CD14-positive monocyte (primary cell): ENCODE results near the gene TSPAN31. TPM values are rescaled to one million over a fixed set of nuclear protein-coding genes. Genes with fewer than 3 reads are reported as not detected.
A peak's percentile ranks its signal among the peaks of the same experiment; 100 is the strongest.

ENCODE experiments used
- DNase-seq, 3 donors: peaks; one replicate each; pipeline ENCODE4 v3.0.0-alpha.2; 2011 to 2022
- H2AFZ ChIP-seq: 2 replicates; pipeline ENCODE4 v1.6.0; 2012; ENCODE audit warnings: mild to moderate bottlenecking, low read depth, low read length, inconsistent platforms; ENCODE audit not compliant: insufficient read depth, poor library complexity, severe bottlenecking
- H3K27ac ChIP-seq, 2 donors: 1 replicate in 1 of 2; 2 replicates in 1 of 2; pipeline ENCODE4 v1.5.1; 2012 to 2013; ENCODE audit warnings: low read length in 2 of 2, control low read depth in 1 of 2, inconsistent platforms in 1 of 2, low read depth in 1 of 2, mild to moderate bottlenecking in 1 of 2
- H3K27me3 ChIP-seq, 2 donors: one replicate each; pipeline versions ENCODE4 v1.6.0 to v1.6.1; 2011 to 2013; ENCODE audit warnings: low read length in 2 of 2; ENCODE audit not compliant: control insufficient read depth in 2 of 2, insufficient read depth in 2 of 2
- H3K36me3 ChIP-seq, 2 donors: replicated peaks in 1 of 2; 1 replicate in 1 of 2; 2 replicates in 1 of 2; pipeline versions ENCODE4 v1.5.1 to v1.6.1; 2012 to 2013; ENCODE audit warnings: low read length in 2 of 2, control low read depth in 1 of 2, inconsistent platforms in 1 of 2, mild to moderate bottlenecking in 1 of 2; ENCODE audit not compliant: insufficient read depth in 2 of 2, control insufficient read depth in 1 of 2
- H3K4me1 ChIP-seq, 2 donors: 1 replicate in 1 of 2; 2 replicates in 1 of 2; pipeline versions ENCODE4 v1.5.1 to v1.6.1; 2012 to 2013; ENCODE audit warnings: low read length in 2 of 2, control low read depth in 1 of 2, inconsistent platforms in 1 of 2, mild to moderate bottlenecking in 1 of 2, moderate library complexity in 1 of 2; ENCODE audit not compliant: insufficient read depth in 2 of 2, control insufficient read depth in 1 of 2
- H3K4me2 ChIP-seq: replicated peaks from 2 replicates; pipeline ENCODE3; 2012; ENCODE audit warnings: low read length, moderate library complexity, mild to moderate bottlenecking; ENCODE audit not compliant: poor library complexity, severe bottlenecking; ENCODE audit errors: extremely low read depth
- H3K4me3 ChIP-seq, 3 experiments: fragments of 200-600 bp in 1 of 3; sonication (generic) in 1 of 3; replicated peaks in 1 of 3; 1 replicate in 2 of 3; 2 replicates in 1 of 3; pipeline ENCODE4 v1.5.1; 2011 to 2013; ENCODE audit warnings: low read length in 3 of 3, mild to moderate bottlenecking in 3 of 3, control low read depth in 2 of 3, low read depth in 2 of 3, inconsistent platforms in 1 of 3, moderate library complexity in 1 of 3
- H3K79me2 ChIP-seq: 2 replicates; pipeline ENCODE4 v1.6.0; 2012; ENCODE audit warnings: mild to moderate bottlenecking, control low read depth, inconsistent platforms, low read length, moderate library complexity; ENCODE audit not compliant: insufficient read depth
- H3K9ac ChIP-seq: 2 replicates; pipeline ENCODE4 v1.6.0; 2017; ENCODE audit warnings: low read length, mild to moderate bottlenecking; ENCODE audit not compliant: insufficient read depth, poor library complexity, severe bottlenecking
- H3K9me3 ChIP-seq, 2 donors: replicated peaks in 1 of 2; 1 replicate in 1 of 2; 2 replicates in 1 of 2; pipeline versions ENCODE4 v1.5.1 to v1.6.1; 2012 to 2013; ENCODE audit warnings: low read length in 2 of 2, control low read depth in 1 of 2; ENCODE audit not compliant: control insufficient read depth in 1 of 2, insufficient read depth in 1 of 2
- H4K20me1 ChIP-seq: 2 replicates; pipeline ENCODE4 v1.6.0; 2012; ENCODE audit warnings: mild to moderate bottlenecking, low read length, control low read depth, moderate library complexity; ENCODE audit not compliant: insufficient read depth
- H3K27ac Mint-ChIP-seq, 7 donors: one replicate each; pipeline ENCODE4 v1.8.0; 2020; ENCODE audit warnings: mild to moderate bottlenecking in 7 of 7, mixed read lengths in 7 of 7, moderate library complexity in 6 of 7, inconsistent platforms in 2 of 7
- H3K27me3 Mint-ChIP-seq, 3 donors: one replicate each; pipeline ENCODE4 v1.8.0; 2021 to 2022; ENCODE audit warnings: low read depth in 3 of 3, mild to moderate bottlenecking in 3 of 3, mixed read lengths in 3 of 3, moderate library complexity in 3 of 3, inconsistent platforms in 1 of 3
- H3K36me3 Mint-ChIP-seq, 2 donors: one replicate each; pipeline ENCODE4 v1.8.0; 2020; ENCODE audit warnings: mixed read lengths in 2 of 2, inconsistent platforms in 1 of 2, mild to moderate bottlenecking in 1 of 2
- H3K4me1 Mint-ChIP-seq: one replicate; pipeline ENCODE4 v1.8.0; 2020; ENCODE audit warnings: mild to moderate bottlenecking, mixed read lengths
- H3K4me3 Mint-ChIP-seq, 2 donors: one replicate each; pipeline ENCODE4 v1.8.0; 2020; ENCODE audit warnings: mild to moderate bottlenecking in 2 of 2, mixed read lengths in 2 of 2, moderate library complexity in 1 of 2
- H3K9me3 Mint-ChIP-seq, 7 donors: one replicate each; pipeline ENCODE4 v1.8.0; 2020 to 2022; ENCODE audit warnings: mixed read lengths in 7 of 7, mild to moderate bottlenecking in 6 of 7, moderate library complexity in 6 of 7, inconsistent platforms in 2 of 7
- WGBS: methylation state at CpG from one replicate; pipeline ENCODE4 v1.1.5; 2013; ENCODE audit warnings: missing lambda C conversion rate; ENCODE audit not compliant: insufficient coverage; 5-methylcytosine and 5-hydroxymethylcytosine counted together
- intact Hi-C, 2 donors: fragments of 100-400 bp; cut with micrococcal nuclease; formaldehyde crosslinking; loops; one replicate each; pipeline versions ENCODE4 v1.15.0 to v1.15.1; 2023
- polyA plus RNA-seq, 3 donors: library from polyadenylated mRNA; depleted of rRNA in 1 of 3; unstranded in 2 of 3; stranded (reverse) in 1 of 3; fragments of 300-500 nt in 2 of 3; fragments of >200 nt in 1 of 3; fragmentation: Illumina TruSeq in 2 of 3; gene quantifications; 1 replicate in 2 of 3; 2 replicates in 1 of 3; pipeline ENCODE4 v1.2.3, GENCODE V29; 2012 to 2021
- TF ChIP-seq, protein P1 (sequence below): fragments of 200-600 bp; IDR thresholded peaks from one replicate; pipeline ENCODE4 v1.8.0; 2022; ENCODE audit warnings: antibody characterized with exemption, mild to moderate bottlenecking

TSPAN31 gene
- polyA plus RNA-seq, 3 donors, result 20.6 to 48.1 (median 43.0) TPM

DNA sequence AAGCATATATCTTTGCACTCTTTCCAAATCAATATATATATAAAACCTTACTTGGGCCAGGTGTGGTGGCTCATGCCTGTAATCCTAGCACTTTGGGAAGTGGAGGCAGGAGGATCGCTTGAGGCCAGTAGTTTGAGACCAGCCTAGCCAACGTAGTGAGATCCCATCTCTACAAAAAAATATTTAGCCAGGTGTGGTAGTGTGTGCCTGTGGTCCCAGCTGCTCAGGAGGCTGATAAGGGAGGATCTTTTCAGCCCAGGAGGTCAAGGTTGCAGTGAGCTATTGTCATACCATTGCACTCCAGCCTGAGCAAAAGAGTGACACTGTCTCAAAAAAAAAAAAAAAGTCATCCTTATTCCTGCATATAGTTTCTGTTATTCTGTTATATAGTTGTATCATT is 36.5 kb upstream of the TSPAN31 start:
- no peak overlapping the region for H2AFZ ChIP-seq
- H3K4me3 ChIP-seq, result no peak overlapping the region
- H3K27ac ChIP-seq, result no peak overlapping the region
- H3K27me3 Mint-ChIP-seq, result no peaks in the 10 kb centered on the region
- peaks cover 60% of the 10 kb centered on the region for H4K20me1 ChIP-seq
- DNase-seq, result no peak
- intact Hi-C loops, result no loop called here
- H3K27ac Mint-ChIP-seq, result no peak overlapping the region
- H3K4me2 ChIP-seq, result no peak overlapping the region
- H3K4me3 Mint-ChIP-seq, result no peak overlapping the region
- peaks cover 6% of the 10 kb centered on the region for H3K79me2 ChIP-seq
- peaks cover 72 to 95% of the 10 kb centered on the region in 2 donors for H3K36me3 ChIP-seq
- peaks cover 2 to 8% (median 3%) of the 10 kb centered on the region in 7 donors for H3K9me3 Mint-ChIP-seq
- peaks cover 4 to 10% of the 10 kb centered on the region in 2 donors for H3K9me3 ChIP-seq
- no peak overlapping the region for H3K9ac ChIP-seq
- H3K36me3 Mint-ChIP-seq, result peaks cover 66 to 91% of the 10 kb centered on the region in 2 donors
- H3K4me1 Mint-ChIP-seq, result no peaks in the 10 kb centered on the region
- H3K27me3 ChIP-seq, result no peaks in the 10 kb centered on the region
- TF ChIP-seq, protein P1, sequence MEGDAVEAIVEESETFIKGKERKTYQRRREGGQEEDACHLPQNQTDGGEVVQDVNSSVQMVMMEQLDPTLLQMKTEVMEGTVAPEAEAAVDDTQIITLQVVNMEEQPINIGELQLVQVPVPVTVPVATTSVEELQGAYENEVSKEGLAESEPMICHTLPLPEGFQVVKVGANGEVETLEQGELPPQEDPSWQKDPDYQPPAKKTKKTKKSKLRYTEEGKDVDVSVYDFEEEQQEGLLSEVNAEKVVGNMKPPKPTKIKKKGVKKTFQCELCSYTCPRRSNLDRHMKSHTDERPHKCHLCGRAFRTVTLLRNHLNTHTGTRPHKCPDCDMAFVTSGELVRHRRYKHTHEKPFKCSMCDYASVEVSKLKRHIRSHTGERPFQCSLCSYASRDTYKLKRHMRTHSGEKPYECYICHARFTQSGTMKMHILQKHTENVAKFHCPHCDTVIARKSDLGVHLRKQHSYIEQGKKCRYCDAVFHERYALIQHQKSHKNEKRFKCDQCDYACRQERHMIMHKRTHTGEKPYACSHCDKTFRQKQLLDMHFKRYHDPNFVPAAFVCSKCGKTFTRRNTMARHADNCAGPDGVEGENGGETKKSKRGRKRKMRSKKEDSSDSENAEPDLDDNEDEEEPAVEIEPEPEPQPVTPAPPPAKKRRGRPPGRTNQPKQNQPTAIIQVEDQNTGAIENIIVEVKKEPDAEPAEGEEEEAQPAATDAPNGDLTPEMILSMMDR, result no peak
- no CpG with 5 or more reads among the region's 2 CpGs for WGBS
- H3K4me1 ChIP-seq, result no peaks in the 10 kb centered on the region

DNA sequence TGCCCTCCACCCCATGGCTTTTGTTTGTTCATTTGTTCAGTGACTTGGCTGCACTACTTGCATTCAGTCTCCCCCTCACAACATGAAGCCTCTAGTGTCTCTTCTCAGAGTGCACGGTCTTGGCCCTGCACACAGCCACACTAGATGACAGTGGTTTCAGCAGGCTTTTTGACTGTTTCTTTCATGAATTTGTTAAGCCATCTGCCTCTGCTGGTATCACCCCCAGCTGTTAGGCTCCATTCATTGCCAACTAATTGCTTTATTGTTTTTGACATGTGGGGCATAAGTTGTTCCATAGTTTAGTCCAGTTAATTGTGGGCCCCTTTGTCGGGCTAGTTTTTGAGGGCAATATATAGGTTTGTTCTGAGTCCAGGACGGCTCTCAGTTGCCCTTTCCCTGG is 32.1 kb upstream of the TSPAN31 start:
- Histone ChIP-seq H3K9me3 (no peaks in the 10 kb centered on the region), H3K4me3 (no peak overlapping the region), H3K27ac (no peak overlapping the region), H3K79me2 (peaks cover 2% of the 10 kb centered on the region), H2AFZ (no peak overlapping the region), H3K27me3 (no peaks in the 10 kb centered on the region), H4K20me1 (peaks cover 47% of the 10 kb centered on the region), H3K36me3 (peaks cover 75 to 93% of the 10 kb centered on the region in 2 donors), H3K4me2 (no peak overlapping the region), H3K4me1 (no peaks in the 10 kb centered on the region), H3K9ac (no peak overlapping the region)
- no peaks in the 10 kb centered on the region for H3K4me1 Mint-ChIP-seq
- intact Hi-C loops, result no loop called here
- H3K27me3 Mint-ChIP-seq, result no peaks in the 10 kb centered on the region
- peak overlapping the region in 1 of 7 donors; percentile 30 for H3K27ac Mint-ChIP-seq
- DNase-seq, result no peak
- WGBS, result 100% methylated on average over 1 of the region's 3 CpGs
- TF ChIP-seq, protein P1, result no peak
- no peak overlapping the region for H3K4me3 Mint-ChIP-seq
- H3K36me3 Mint-ChIP-seq, result peaks cover 64 to 88% of the 10 kb centered on the region in 2 donors
- peaks cover 0 to 2% (median 0%) of the 10 kb centered on the region in 7 donors for H3K9me3 Mint-ChIP-seq
